ENCODE results near the gene SSC5D. TPM values are rescaled to one million over a fixed set of nuclear protein-coding genes. Genes with fewer than 3 reads are reported as not detected.
A peak's percentile ranks its signal among the peaks of the same experiment; 100 is the strongest.

Gene SSC5D
- total and polyA plus RNA-seq, 9 of the 15 experiments (the other 6 are each of a cell fraction or from before 2014, with no cell fraction given), result 0.04 to 0.71 (median 0.14) TPM; not detected in 2

DNA sequence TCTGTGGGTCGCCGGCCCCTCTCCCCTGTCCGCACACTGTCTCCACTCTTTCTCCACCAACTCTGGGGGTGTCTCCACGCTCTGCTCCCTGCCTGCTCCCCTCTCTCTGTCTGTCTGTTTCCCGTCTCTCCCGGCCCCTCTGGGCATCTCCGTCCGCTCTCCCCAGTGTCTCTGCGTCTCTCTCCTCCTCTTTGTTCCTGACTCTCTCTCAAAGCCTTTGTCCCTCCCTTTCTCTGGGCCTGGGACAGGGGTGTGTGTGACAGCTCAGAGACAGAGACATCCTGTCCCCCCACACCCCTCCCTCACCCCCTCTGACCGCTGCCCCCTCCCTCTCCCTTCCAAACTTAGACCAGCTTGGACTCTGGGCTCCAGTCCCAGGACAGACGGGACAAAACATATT lies 57.8 kb downstream of the SSC5D start (continued):
- no peak for TF ChIP-seq ARNT (IDR thresholded peaks at IDR 0.05)
- TF ChIP-seq GATAD2B (IDR thresholded peaks at IDR 0.05; ENCODE audit: borderline replicate concordance), result no peak
- peak; percentile 26; the same call in 1 of the 2 replicates for TF ChIP-seq LARP7 (IDR thresholded peaks at IDR 0.05)
- TF ChIP-seq ZNF263 (CRISPR knock-in tag; IDR thresholded peaks at IDR 0.05; ENCODE audit: borderline replicate concordance), result no peak
- TF ChIP-seq, protein P1, sequence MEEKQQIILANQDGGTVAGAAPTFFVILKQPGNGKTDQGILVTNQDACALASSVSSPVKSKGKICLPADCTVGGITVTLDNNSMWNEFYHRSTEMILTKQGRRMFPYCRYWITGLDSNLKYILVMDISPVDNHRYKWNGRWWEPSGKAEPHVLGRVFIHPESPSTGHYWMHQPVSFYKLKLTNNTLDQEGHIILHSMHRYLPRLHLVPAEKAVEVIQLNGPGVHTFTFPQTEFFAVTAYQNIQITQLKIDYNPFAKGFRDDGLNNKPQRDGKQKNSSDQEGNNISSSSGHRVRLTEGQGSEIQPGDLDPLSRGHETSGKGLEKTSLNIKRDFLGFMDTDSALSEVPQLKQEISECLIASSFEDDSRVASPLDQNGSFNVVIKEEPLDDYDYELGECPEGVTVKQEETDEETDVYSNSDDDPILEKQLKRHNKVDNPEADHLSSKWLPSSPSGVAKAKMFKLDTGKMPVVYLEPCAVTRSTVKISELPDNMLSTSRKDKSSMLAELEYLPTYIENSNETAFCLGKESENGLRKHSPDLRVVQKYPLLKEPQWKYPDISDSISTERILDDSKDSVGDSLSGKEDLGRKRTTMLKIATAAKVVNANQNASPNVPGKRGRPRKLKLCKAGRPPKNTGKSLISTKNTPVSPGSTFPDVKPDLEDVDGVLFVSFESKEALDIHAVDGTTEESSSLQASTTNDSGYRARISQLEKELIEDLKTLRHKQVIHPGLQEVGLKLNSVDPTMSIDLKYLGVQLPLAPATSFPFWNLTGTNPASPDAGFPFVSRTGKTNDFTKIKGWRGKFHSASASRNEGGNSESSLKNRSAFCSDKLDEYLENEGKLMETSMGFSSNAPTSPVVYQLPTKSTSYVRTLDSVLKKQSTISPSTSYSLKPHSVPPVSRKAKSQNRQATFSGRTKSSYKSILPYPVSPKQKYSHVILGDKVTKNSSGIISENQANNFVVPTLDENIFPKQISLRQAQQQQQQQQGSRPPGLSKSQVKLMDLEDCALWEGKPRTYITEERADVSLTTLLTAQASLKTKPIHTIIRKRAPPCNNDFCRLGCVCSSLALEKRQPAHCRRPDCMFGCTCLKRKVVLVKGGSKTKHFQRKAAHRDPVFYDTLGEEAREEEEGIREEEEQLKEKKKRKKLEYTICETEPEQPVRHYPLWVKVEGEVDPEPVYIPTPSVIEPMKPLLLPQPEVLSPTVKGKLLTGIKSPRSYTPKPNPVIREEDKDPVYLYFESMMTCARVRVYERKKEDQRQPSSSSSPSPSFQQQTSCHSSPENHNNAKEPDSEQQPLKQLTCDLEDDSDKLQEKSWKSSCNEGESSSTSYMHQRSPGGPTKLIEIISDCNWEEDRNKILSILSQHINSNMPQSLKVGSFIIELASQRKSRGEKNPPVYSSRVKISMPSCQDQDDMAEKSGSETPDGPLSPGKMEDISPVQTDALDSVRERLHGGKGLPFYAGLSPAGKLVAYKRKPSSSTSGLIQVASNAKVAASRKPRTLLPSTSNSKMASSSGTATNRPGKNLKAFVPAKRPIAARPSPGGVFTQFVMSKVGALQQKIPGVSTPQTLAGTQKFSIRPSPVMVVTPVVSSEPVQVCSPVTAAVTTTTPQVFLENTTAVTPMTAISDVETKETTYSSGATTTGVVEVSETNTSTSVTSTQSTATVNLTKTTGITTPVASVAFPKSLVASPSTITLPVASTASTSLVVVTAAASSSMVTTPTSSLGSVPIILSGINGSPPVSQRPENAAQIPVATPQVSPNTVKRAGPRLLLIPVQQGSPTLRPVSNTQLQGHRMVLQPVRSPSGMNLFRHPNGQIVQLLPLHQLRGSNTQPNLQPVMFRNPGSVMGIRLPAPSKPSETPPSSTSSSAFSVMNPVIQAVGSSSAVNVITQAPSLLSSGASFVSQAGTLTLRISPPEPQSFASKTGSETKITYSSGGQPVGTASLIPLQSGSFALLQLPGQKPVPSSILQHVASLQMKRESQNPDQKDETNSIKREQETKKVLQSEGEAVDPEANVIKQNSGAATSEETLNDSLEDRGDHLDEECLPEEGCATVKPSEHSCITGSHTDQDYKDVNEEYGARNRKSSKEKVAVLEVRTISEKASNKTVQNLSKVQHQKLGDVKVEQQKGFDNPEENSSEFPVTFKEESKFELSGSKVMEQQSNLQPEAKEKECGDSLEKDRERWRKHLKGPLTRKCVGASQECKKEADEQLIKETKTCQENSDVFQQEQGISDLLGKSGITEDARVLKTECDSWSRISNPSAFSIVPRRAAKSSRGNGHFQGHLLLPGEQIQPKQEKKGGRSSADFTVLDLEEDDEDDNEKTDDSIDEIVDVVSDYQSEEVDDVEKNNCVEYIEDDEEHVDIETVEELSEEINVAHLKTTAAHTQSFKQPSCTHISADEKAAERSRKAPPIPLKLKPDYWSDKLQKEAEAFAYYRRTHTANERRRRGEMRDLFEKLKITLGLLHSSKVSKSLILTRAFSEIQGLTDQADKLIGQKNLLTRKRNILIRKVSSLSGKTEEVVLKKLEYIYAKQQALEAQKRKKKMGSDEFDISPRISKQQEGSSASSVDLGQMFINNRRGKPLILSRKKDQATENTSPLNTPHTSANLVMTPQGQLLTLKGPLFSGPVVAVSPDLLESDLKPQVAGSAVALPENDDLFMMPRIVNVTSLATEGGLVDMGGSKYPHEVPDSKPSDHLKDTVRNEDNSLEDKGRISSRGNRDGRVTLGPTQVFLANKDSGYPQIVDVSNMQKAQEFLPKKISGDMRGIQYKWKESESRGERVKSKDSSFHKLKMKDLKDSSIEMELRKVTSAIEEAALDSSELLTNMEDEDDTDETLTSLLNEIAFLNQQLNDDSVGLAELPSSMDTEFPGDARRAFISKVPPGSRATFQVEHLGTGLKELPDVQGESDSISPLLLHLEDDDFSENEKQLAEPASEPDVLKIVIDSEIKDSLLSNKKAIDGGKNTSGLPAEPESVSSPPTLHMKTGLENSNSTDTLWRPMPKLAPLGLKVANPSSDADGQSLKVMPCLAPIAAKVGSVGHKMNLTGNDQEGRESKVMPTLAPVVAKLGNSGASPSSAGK (IDR thresholded peaks at IDR 0.05), result no peak
- no peak for TF ChIP-seq ZNF586 (CRISPR knock-in tag; conservative IDR thresholded peaks at IDR 0.05)
